ENCODE data around the gene ASXL3. TPM values are rescaled to one million over a fixed set of nuclear protein-coding genes. Genes with fewer than 3 reads are reported as not detected.
A peak's percentile ranks its signal among the peaks of the same experiment; 100 is the strongest.

ASXL3 gene
- total RNA-seq, 1 donor from 2014 or later = 8.2 TPM

GRCh38 chr18:33700513-33700976, 122.5 kb downstream of the ASXL3 start:
- H3K4me3 Mint-ChIP-seq (ENCODE audit: unreplicated experiment) = no peak overlapping the region
- Histone ChIP-seq H4K20me1 (ENCODE audit: insufficient read depth, low read length) (no peaks in the 10 kb centered on the region), H3K27ac (ENCODE audit: low read depth, low read length) (no peak overlapping the region), H3K4me1 (ENCODE audit: insufficient read depth, low read length) (no peaks in the 10 kb centered on the region), H3K79me2 (ENCODE audit: insufficient read depth, low read length) (no peaks in the 10 kb centered on the region), H3K9me3 (ENCODE audit: insufficient read depth, low read depth, low read length) (no peaks in the 10 kb centered on the region), H3K27me3 (ENCODE audit: insufficient read depth, low read length) (no peaks in the 10 kb centered on the region), H3K9ac (ENCODE audit: low read length) (no peak overlapping the region), H3K4me3 (ENCODE audit: insufficient read depth, low read depth, low read length) (no peak overlapping the region), H2AFZ (ENCODE audit: low read depth, low read length) (no peak overlapping the region), H3K4me2 (ENCODE audit: low read length) (no peak overlapping the region), H3K36me3 (ENCODE audit: insufficient read depth, low read length) (no peaks in the 10 kb centered on the region)
- no peaks in the 10 kb centered on the region for H3K9me3 Mint-ChIP-seq (ENCODE audit: unreplicated experiment)
- H3K4me1 Mint-ChIP-seq (ENCODE audit: low read depth, unreplicated experiment) = no peaks in the 10 kb centered on the region
- DNase-seq (ENCODE audit: low read depth) (no peak), FAIRE-seq (no peak)
- TF ChIP-seq EZH2 (IDR thresholded peaks at IDR 0.05; ENCODE audit: insufficient read depth, low read length) = no peak
- TF ChIP-seq, protein P1, sequence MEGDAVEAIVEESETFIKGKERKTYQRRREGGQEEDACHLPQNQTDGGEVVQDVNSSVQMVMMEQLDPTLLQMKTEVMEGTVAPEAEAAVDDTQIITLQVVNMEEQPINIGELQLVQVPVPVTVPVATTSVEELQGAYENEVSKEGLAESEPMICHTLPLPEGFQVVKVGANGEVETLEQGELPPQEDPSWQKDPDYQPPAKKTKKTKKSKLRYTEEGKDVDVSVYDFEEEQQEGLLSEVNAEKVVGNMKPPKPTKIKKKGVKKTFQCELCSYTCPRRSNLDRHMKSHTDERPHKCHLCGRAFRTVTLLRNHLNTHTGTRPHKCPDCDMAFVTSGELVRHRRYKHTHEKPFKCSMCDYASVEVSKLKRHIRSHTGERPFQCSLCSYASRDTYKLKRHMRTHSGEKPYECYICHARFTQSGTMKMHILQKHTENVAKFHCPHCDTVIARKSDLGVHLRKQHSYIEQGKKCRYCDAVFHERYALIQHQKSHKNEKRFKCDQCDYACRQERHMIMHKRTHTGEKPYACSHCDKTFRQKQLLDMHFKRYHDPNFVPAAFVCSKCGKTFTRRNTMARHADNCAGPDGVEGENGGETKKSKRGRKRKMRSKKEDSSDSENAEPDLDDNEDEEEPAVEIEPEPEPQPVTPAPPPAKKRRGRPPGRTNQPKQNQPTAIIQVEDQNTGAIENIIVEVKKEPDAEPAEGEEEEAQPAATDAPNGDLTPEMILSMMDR (IDR thresholded peaks at IDR 0.05; ENCODE audit: insufficient read depth, low read depth, low read length) = no peak
- no peaks in the 10 kb centered on the region for H3K27me3 Mint-ChIP-seq (ENCODE audit: low read depth, unreplicated experiment)
- peaks cover 5% of the 10 kb centered on the region for H3K36me3 Mint-ChIP-seq (ENCODE audit: low read depth, unreplicated experiment)
- no peak overlapping the region for H3K27ac Mint-ChIP-seq (ENCODE audit: unreplicated experiment)

DNA sequence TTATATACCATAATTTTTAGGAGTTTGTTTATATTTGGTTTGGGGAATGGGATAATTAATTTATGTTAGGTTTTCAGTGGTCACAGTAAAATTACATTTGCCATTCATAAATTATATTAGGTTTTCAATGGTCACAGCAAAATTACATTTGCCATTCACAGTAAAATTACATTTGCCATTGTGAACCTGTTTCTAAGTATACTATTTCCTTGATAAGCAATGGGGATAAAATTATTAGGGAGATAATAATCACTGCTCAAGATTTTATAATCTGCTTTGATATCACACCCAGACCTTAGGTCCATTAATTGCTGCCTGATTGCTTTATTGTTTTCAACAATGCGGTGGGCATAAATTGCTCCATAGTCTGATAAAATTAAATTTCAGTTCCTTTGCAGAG, 124.6 kb downstream of the ASXL3 start:
- Mint-ChIP-seq H3K4me1 (ENCODE audit: low read depth, unreplicated experiment) (peaks cover 2% of the 10 kb centered on the region), H3K27ac (ENCODE audit: unreplicated experiment) (no peak overlapping the region), H3K27me3 (ENCODE audit: low read depth, unreplicated experiment) (no peaks in the 10 kb centered on the region), H3K4me3 (ENCODE audit: unreplicated experiment) (no peak overlapping the region), H3K9me3 (ENCODE audit: unreplicated experiment) (no peaks in the 10 kb centered on the region), H3K36me3 (ENCODE audit: low read depth, unreplicated experiment) (no peaks in the 10 kb centered on the region)
- H3K4me3 ChIP-seq (ENCODE audit: insufficient read depth, low read depth, low read length) = no peak overlapping the region
- no peaks in the 10 kb centered on the region for H3K27me3 ChIP-seq (ENCODE audit: insufficient read depth, low read length)
- H3K9ac ChIP-seq (ENCODE audit: low read length) = no peak overlapping the region
- no peak for DNase-seq (ENCODE audit: low read depth)
- H3K4me2 ChIP-seq (ENCODE audit: low read length) = no peak overlapping the region
- H3K79me2 ChIP-seq (ENCODE audit: insufficient read depth, low read length) = no peaks in the 10 kb centered on the region
- no peaks in the 10 kb centered on the region for H4K20me1 ChIP-seq (ENCODE audit: insufficient read depth, low read length)
- no peaks in the 10 kb centered on the region for H3K9me3 ChIP-seq (ENCODE audit: insufficient read depth, low read depth, low read length)
- no peaks in the 10 kb centered on the region for H3K4me1 ChIP-seq (ENCODE audit: insufficient read depth, low read length)
- no peak overlapping the region for H2AFZ ChIP-seq (ENCODE audit: low read depth, low read length)
- H3K27ac ChIP-seq (ENCODE audit: low read depth, low read length) = no peak overlapping the region
- H3K36me3 ChIP-seq (ENCODE audit: insufficient read depth, low read length) = no peaks in the 10 kb centered on the region
- TF ChIP-seq, protein P1 (IDR thresholded peaks at IDR 0.05; ENCODE audit: insufficient read depth, low read depth, low read length) = no peak
- TF ChIP-seq EZH2 (IDR thresholded peaks at IDR 0.05; ENCODE audit: insufficient read depth, low read length) = no peak
- no peak for FAIRE-seq

DNA sequence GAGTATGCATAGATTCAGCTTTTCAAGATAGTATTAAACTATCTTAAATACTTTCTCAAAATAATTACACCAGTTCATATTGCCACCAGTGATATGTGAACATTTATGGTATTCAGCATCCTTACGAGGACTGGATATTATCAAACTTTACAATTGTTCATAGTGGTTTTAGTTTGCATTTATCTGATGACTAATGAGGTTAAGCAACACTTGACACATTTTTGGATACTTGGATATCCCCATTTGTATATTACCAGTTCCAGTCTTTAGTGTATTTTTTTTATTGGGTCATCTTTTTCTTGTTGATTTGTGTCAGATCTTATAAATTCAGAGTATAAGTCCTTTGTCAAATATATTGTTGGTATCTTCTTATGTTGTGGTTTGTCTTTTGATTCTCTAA, 128.4 kb downstream of the ASXL3 start:
- H3K27ac Mint-ChIP-seq (ENCODE audit: unreplicated experiment) = no peak overlapping the region
- H3K4me3 Mint-ChIP-seq (ENCODE audit: unreplicated experiment) = no peak overlapping the region

More for the DNA sequence above, 128.4 kb downstream of the ASXL3 start:
- Histone ChIP-seq H3K9ac (ENCODE audit: low read length) (no peak overlapping the region), H3K27ac (ENCODE audit: low read depth, low read length) (no peak overlapping the region), H4K20me1 (ENCODE audit: insufficient read depth, low read length) (no peaks in the 10 kb centered on the region), H3K79me2 (ENCODE audit: insufficient read depth, low read length) (no peaks in the 10 kb centered on the region), H3K4me1 (ENCODE audit: insufficient read depth, low read length) (no peaks in the 10 kb centered on the region), H3K4me2 (ENCODE audit: low read length) (no peak overlapping the region), H3K27me3 (ENCODE audit: insufficient read depth, low read length) (no peaks in the 10 kb centered on the region), H3K36me3 (ENCODE audit: insufficient read depth, low read length) (no peaks in the 10 kb centered on the region), H3K4me3 (ENCODE audit: insufficient read depth, low read depth, low read length) (no peak overlapping the region), H3K9me3 (ENCODE audit: insufficient read depth, low read depth, low read length) (no peaks in the 10 kb centered on the region), H2AFZ (ENCODE audit: low read depth, low read length) (no peak overlapping the region)
- H3K27me3 Mint-ChIP-seq (ENCODE audit: low read depth, unreplicated experiment) = no peaks in the 10 kb centered on the region
- H3K36me3 Mint-ChIP-seq (ENCODE audit: low read depth, unreplicated experiment) = no peaks in the 10 kb centered on the region
- FAIRE-seq = no peak
- TF ChIP-seq EZH2 (IDR thresholded peaks at IDR 0.05; ENCODE audit: insufficient read depth, low read length) = no peak
- TF ChIP-seq, protein P1 (IDR thresholded peaks at IDR 0.05; ENCODE audit: insufficient read depth, low read depth, low read length) = no peak
- H3K9me3 Mint-ChIP-seq (ENCODE audit: unreplicated experiment) = no peaks in the 10 kb centered on the region
- peaks cover 2% of the 10 kb centered on the region for H3K4me1 Mint-ChIP-seq (ENCODE audit: low read depth, unreplicated experiment)
- DNase-seq (ENCODE audit: low read depth) = peak; percentile 63
